ENCODE measurements around the gene MEI1. TPM values are rescaled to one million over a fixed set of nuclear protein-coding genes. Genes with fewer than 3 reads are reported as not detected.

MEI1 gene
- total RNA-seq, 1 donor from 2014 or later = 0.16 TPM

GRCh38 chr22:41779929-41780505, 80.7 kb downstream of the MEI1 start:
- H3K27me3 Mint-ChIP-seq (ENCODE audit: low read depth) = no peaks in the 10 kb centered on the region
- H3K9me3 Mint-ChIP-seq = no peaks in the 10 kb centered on the region
- H3K36me3 Mint-ChIP-seq (ENCODE audit: low read depth) = no peaks in the 10 kb centered on the region
- no peak for TF ChIP-seq CTCF (conservative IDR thresholded peaks at IDR 0.05)
- H3K4me3 Mint-ChIP-seq = no peak overlapping the region
- DNase-seq (ENCODE audit: low read depth, low spot score) = no peak
- no peak overlapping the region for H3K27ac Mint-ChIP-seq (ENCODE audit: unreplicated experiment)
- no peaks in the 10 kb centered on the region for H3K4me1 Mint-ChIP-seq

- no peaks in the 10 kb centered on the region for H3K36me3 Mint-ChIP-seq (ENCODE audit: low read depth)
- no peak for DNase-seq (ENCODE audit: low read depth, low spot score)
- no peak overlapping the region for H3K4me3 Mint-ChIP-seq
- no peaks in the 10 kb centered on the region for H3K4me1 Mint-ChIP-seq
- no peak for TF ChIP-seq CTCF (conservative IDR thresholded peaks at IDR 0.05)
- no peak overlapping the region for H3K27ac Mint-ChIP-seq (ENCODE audit: unreplicated experiment)
- H3K27me3 Mint-ChIP-seq (ENCODE audit: low read depth) = no peaks in the 10 kb centered on the region
- no peaks in the 10 kb centered on the region for H3K9me3 Mint-ChIP-seq
These were observed 81.6 kb downstream of the MEI1 start for GRCh38 chr22:41780746-41781505.

GRCh38 chr22:41781507-41781906, 82.2 kb downstream of the MEI1 start:
- DNase-seq (ENCODE audit: low read depth, low spot score) = no peak
- H3K4me1 Mint-ChIP-seq = no peaks in the 10 kb centered on the region
- TF ChIP-seq CTCF (conservative IDR thresholded peaks at IDR 0.05) = no peak
- H3K27me3 Mint-ChIP-seq (ENCODE audit: low read depth) = no peaks in the 10 kb centered on the region
- H3K27ac Mint-ChIP-seq (ENCODE audit: unreplicated experiment) = no peak overlapping the region
- H3K9me3 Mint-ChIP-seq = no peaks in the 10 kb centered on the region
- H3K36me3 Mint-ChIP-seq (ENCODE audit: low read depth) = no peaks in the 10 kb centered on the region
- no peak overlapping the region for H3K4me3 Mint-ChIP-seq

- no peak for DNase-seq (ENCODE audit: low read depth, low spot score)
- H3K4me1 Mint-ChIP-seq = no peaks in the 10 kb centered on the region
- H3K27me3 Mint-ChIP-seq (ENCODE audit: low read depth) = no peaks in the 10 kb centered on the region
- no peak overlapping the region for H3K27ac Mint-ChIP-seq (ENCODE audit: unreplicated experiment)
- TF ChIP-seq CTCF (conservative IDR thresholded peaks at IDR 0.05) = no peak
- H3K36me3 Mint-ChIP-seq (ENCODE audit: low read depth) = no peaks in the 10 kb centered on the region
- no peaks in the 10 kb centered on the region for H3K9me3 Mint-ChIP-seq
- H3K4me3 Mint-ChIP-seq = no peak overlapping the region
These were observed 83.0 kb downstream of the MEI1 start for GRCh38 chr22:41782316-41782715.

GRCh38 chr22:41782751-41783150, 83.4 kb downstream of the MEI1 start:
- no peaks in the 10 kb centered on the region for H3K9me3 Mint-ChIP-seq
- no peaks in the 10 kb centered on the region for H3K4me1 Mint-ChIP-seq
- no peak overlapping the region for H3K4me3 Mint-ChIP-seq
- no peak for TF ChIP-seq CTCF (conservative IDR thresholded peaks at IDR 0.05)
- DNase-seq (ENCODE audit: low read depth, low spot score) = no peak
- no peak overlapping the region for H3K27ac Mint-ChIP-seq (ENCODE audit: unreplicated experiment)
- H3K36me3 Mint-ChIP-seq (ENCODE audit: low read depth) = no peaks in the 10 kb centered on the region
- no peaks in the 10 kb centered on the region for H3K27me3 Mint-ChIP-seq (ENCODE audit: low read depth)
